HG02798 (cell line): ENCODE measurements around the gene SPAG16.

ENCODE experiments used
- ATAC-seq: cut with Tn5 transposase; IDR thresholded peaks from one replicate; pipeline ENCODE4 v1.9.1; 2021; ENCODE audit warnings: mild to moderate bottlenecking; ENCODE audit not compliant: unreplicated experiment, poor library complexity

The SPAG16 gene

GRCh38 chr2:214126135-214126534, 841.9 kb downstream of the SPAG16 start:
- ATAC-seq: no peak

- no peak for ATAC-seq
These were observed 842.9 kb downstream of the SPAG16 start for GRCh38 chr2:214127170-214127569.

GRCh38 chr2:214127571-214127970, 843.3 kb downstream of the SPAG16 start:
- ATAC-seq: no peak

GRCh38 chr2:214128040-214128439, 843.8 kb downstream of the SPAG16 start:
- ATAC-seq: no peak

- no peak for ATAC-seq
These were observed 845.9 kb downstream of the SPAG16 start for GRCh38 chr2:214130114-214130513.

- ATAC-seq: no peak
These were observed 851.7 kb downstream of the SPAG16 start for GRCh38 chr2:214135966-214136365.

- ATAC-seq: no peak
These were observed 854.5 kb downstream of the SPAG16 start for GRCh38 chr2:214138779-214139178.

GRCh38 chr2:214139630-214140284, 855.5 kb downstream of the SPAG16 start:
- no peak for ATAC-seq

GRCh38 chr2:214156971-214157370, 872.7 kb downstream of the SPAG16 start:
- no peak for ATAC-seq

- no peak for ATAC-seq
These were observed 874.6 kb downstream of the SPAG16 start for GRCh38 chr2:214158851-214159250.

- no peak for ATAC-seq
These were observed 885.0 kb downstream of the SPAG16 start for GRCh38 chr2:214169281-214169680.

- no peak for ATAC-seq
These were observed 885.5 kb downstream of the SPAG16 start for GRCh38 chr2:214169736-214170135.

GRCh38 chr2:214174563-214174962, 890.3 kb downstream of the SPAG16 start:
- no peak for ATAC-seq

- no peak for ATAC-seq
These were observed 895.8 kb downstream of the SPAG16 start for GRCh38 chr2:214180071-214180470.

GRCh38 chr2:214180686-214181085, 896.4 kb downstream of the SPAG16 start:
- ATAC-seq: no peak

- ATAC-seq: no peak
These were observed 900.2 kb downstream of the SPAG16 start for GRCh38 chr2:214184461-214184860.

- no peak for ATAC-seq
These were observed 901.3 kb downstream of the SPAG16 start for GRCh38 chr2:214185546-214185945.

- no peak for ATAC-seq
These were observed 908.4 kb downstream of the SPAG16 start for GRCh38 chr2:214192711-214193110.

- no peak for ATAC-seq
These were observed 909.7 kb downstream of the SPAG16 start for GRCh38 chr2:214193943-214194342.

- no peak for ATAC-seq
These were observed 912.0 kb downstream of the SPAG16 start for GRCh38 chr2:214196260-214196659.

- no peak for ATAC-seq
These were observed 917.6 kb downstream of the SPAG16 start for GRCh38 chr2:214201892-214202291.

GRCh38 chr2:214203214-214203613, 919.0 kb downstream of the SPAG16 start:
- ATAC-seq: no peak
